Measurements from ENCODE around the gene ATCAY.
"Not testable (repeated sequence)": the region's sequence is repeated elsewhere in the genome, so short reads cannot be mapped to it uniquely, and the experiment has no call there.

The ATCAY gene

GRCh38 chr19:3857449-3858003 lies 23.0 kb upstream of the ATCAY start:
- no peak for FAIRE-seq

GRCh38 chr19:3860499-3860898 lies 20.0 kb upstream of the ATCAY start:
- no peak for FAIRE-seq

GRCh38 chr19:3862826-3863500 lies 17.5 kb upstream of the ATCAY start:
- FAIRE-seq, result no peak

- no peak for FAIRE-seq
These were observed 16.8 kb upstream of the ATCAY start for GRCh38 chr19:3863648-3864047.

- no peak for FAIRE-seq
These were observed 13.4 kb upstream of the ATCAY start for GRCh38 chr19:3866910-3867638.

GRCh38 chr19:3867971-3868769 lies 12.3 kb upstream of the ATCAY start:
- FAIRE-seq, result no peak

GRCh38 chr19:3868770-3869456 lies 11.6 kb upstream of the ATCAY start, which contains the start of gene ZFR2:
Gene ZFR2, minus strand, starts transcription at chr19:3869038. Its CDS starts 21 bp downstream, at chr19:3869017.
- FAIRE-seq, result no peak

GRCh38 chr19:3873151-3873550 lies 7.3 kb upstream of the ATCAY start:
- no peak for FAIRE-seq

GRCh38 chr19:3874695-3875094 lies 5.8 kb upstream of the ATCAY start:
- FAIRE-seq, result not testable (repeated sequence)

- no peak for FAIRE-seq
These were observed 829 bp upstream of the ATCAY start for GRCh38 chr19:3879656-3880055.

- FAIRE-seq, result no peak
These were observed 971 bp downstream of the ATCAY start for GRCh38 chr19:3881272-3882040.

GRCh38 chr19:3882041-3882384 lies 1.5 kb downstream of the ATCAY start:
- no peak for FAIRE-seq

- no peak for FAIRE-seq
These were observed 10.1 kb downstream of the ATCAY start for GRCh38 chr19:3890591-3890990.

GRCh38 chr19:3893509-3894179 lies 13.2 kb downstream of the ATCAY start:
- no peak for FAIRE-seq

GRCh38 chr19:3894959-3895358 lies 14.5 kb downstream of the ATCAY start:
- FAIRE-seq, result not testable (repeated sequence)

GRCh38 chr19:3895788-3896187 lies 15.3 kb downstream of the ATCAY start:
- FAIRE-seq, result no peak

- FAIRE-seq, result no peak
These were observed 17.5 kb downstream of the ATCAY start for GRCh38 chr19:3897936-3898335.

- no peak for FAIRE-seq
These were observed 17.9 kb downstream of the ATCAY start for GRCh38 chr19:3898426-3898825.

GRCh38 chr19:3899531-3900294 lies 19.2 kb downstream of the ATCAY start:
- FAIRE-seq, result no peak

- FAIRE-seq, result no peak
These were observed 22.0 kb downstream of the ATCAY start for GRCh38 chr19:3902317-3902973.
